Non-pigmented ciliary epithelial cell (primary cell): ENCODE measurements around the gene TMEM52B.
"Not testable (repeated sequence)": the region's sequence is repeated elsewhere in the genome, so short reads cannot be mapped to it uniquely, and the experiment has no call there.

Source experiments
- DNase-seq: peaks from one replicate; pipeline ENCODE4 v3.0.0-alpha.2; 2010; ENCODE audit warnings: low read depth

TMEM52B gene

GRCh38 chr12:10171973-10172728, 6.7 kb upstream of the TMEM52B start, which contains the start of gene OLR1:
TSS of gene OLR1 (minus strand) at chr12:10172132. CDS start at chr12:10172077, 55 bp downstream.
- DNase-seq = no peak

GRCh38 chr12:10174986-10175614, 3.7 kb upstream of the TMEM52B start:
- DNase-seq = no peak

GRCh38 chr12:10175846-10176636, 2.8 kb upstream of the TMEM52B start:
- DNase-seq = no peak

GRCh38 chr12:10179776-10180181, 947 bp downstream of the TMEM52B start:
- DNase-seq = no peak

- DNase-seq = peak; percentile 37
These were observed 3.7 kb downstream of the TMEM52B start for GRCh38 chr12:10182354-10183049.

GRCh38 chr12:10184261-10184843, 5.5 kb downstream of the TMEM52B start:
- no peak for DNase-seq

- no peak for DNase-seq
These were observed 7.5 kb downstream of the TMEM52B start for GRCh38 chr12:10186299-10186698.

- not testable (repeated sequence) for DNase-seq
These were observed 8.1 kb downstream of the TMEM52B start for GRCh38 chr12:10186958-10187357.

GRCh38 chr12:10189653-10190052, 10.8 kb downstream of the TMEM52B start:
- no peak for DNase-seq

- DNase-seq = no peak
These were observed 11.9 kb downstream of the TMEM52B start for GRCh38 chr12:10190558-10191388.

- no peak for DNase-seq
These were observed 13.0 kb downstream of the TMEM52B start for GRCh38 chr12:10191865-10192264.

- DNase-seq = no peak
These were observed 15.4 kb downstream of the TMEM52B start for GRCh38 chr12:10194160-10194670.

GRCh38 chr12:10196210-10196609, 17.4 kb downstream of the TMEM52B start:
- no peak for DNase-seq

GRCh38 chr12:10197879-10198278, 19.0 kb downstream of the TMEM52B start:
- DNase-seq = no peak

GRCh38 chr12:10204495-10204894, 25.7 kb downstream of the TMEM52B start:
- DNase-seq = not testable (repeated sequence)

- peak; percentile 36 for DNase-seq
These were observed 26.5 kb downstream of the TMEM52B start for GRCh38 chr12:10205220-10205807.

- no peak for DNase-seq
These were observed 28.3 kb downstream of the TMEM52B start for GRCh38 chr12:10207136-10207535.

- no peak for DNase-seq
These were observed 31.4 kb downstream of the TMEM52B start for GRCh38 chr12:10210225-10210624.

GRCh38 chr12:10211101-10211939, 32.5 kb downstream of the TMEM52B start:
- DNase-seq = no peak
